GM12801 (cell line): Measurements from ENCODE around the gene OR4F16.
"Not testable (repeated sequence)": the region's sequence is repeated elsewhere in the genome, so short reads cannot be mapped to it uniquely, and the experiment has no call there.

Experiments
- CTCF ChIP-seq: IDR thresholded peaks from one replicate; pipeline ENCODE4 v1.5.1; 2011; ENCODE audit warnings: control low read depth; ENCODE audit not compliant: insufficient read length; ENCODE audit errors: extremely low read depth

Gene OR4F16

GRCh38 chr1:686554-686953 is at the start of gene OR4F16:
Gene OR4F16, minus strand, starts transcription at chr1:686654. Its CDS starts 0 bp downstream, at chr1:686654.
- TF ChIP-seq CTCF: not testable (repeated sequence)
